K562 (cell line): ENCODE results near the gene CSAD. TPM values are rescaled to one million over a fixed set of nuclear protein-coding genes. Genes with fewer than 3 reads are reported as not detected.

ENCODE experiments used
- ATAC-seq: fragments of 200-7000 bp; cut with Tn5 transposase; 3 replicates; pipeline ENCODE4 v1.9.1; 2020; ENCODE audit warnings: moderate library complexity
- BruUV-seq: library from RNA; stranded (reverse); fragments of 400-500 nt; replicated peaks from 2 replicates; lab custom pipeline; 2021; lab: Mats Ljungman, UMichigan
- CTCF ChIA-PET: fragments of 300-600 bp; formaldehyde crosslinking; extraction: SDS; loops from one replicate; lab custom pipeline; 2021; ENCODE audit warnings: low intra/inter-chr PET ratio; lab: Yijun Ruan, JAX
- POLR2A ChIA-PET: fragments of 300-600, 350-650 bp; sonication (Branson Sonifier 250); formaldehyde crosslinking; extraction: SDS; loops from one replicate; lab custom pipeline; 2021; ENCODE audit warnings: antibody characterized with exemption, inconsistent platforms; lab: Yijun Ruan, JAX
- DNase-seq, 4 experiments: peaks; one replicate each; pipeline versions ENCODE4 v3.0.0 to v3.0.0-alpha.2; 2011 to 2018; ENCODE audit warnings: low spot score in 3 of 4, mixed read lengths in 3 of 4; ENCODE audit errors: extremely low read depth in 1 of 4
- FAIRE-seq: peaks from 2 replicates; lab custom pipeline; 2011; peaks lifted over from hg19 to GRCh38; lab: Jason Lieb, UNC
- H2AFZ ChIP-seq: 2 replicates; pipeline ENCODE4 v1.6.0; 2011; ENCODE audit warnings: low read depth, low read length, control low read depth, inconsistent platforms
- H3K27ac ChIP-seq: fragments of 200-600 bp; 3 replicates; pipeline ENCODE4 v1.8.0; 2011; ENCODE audit warnings: low read depth, mild to moderate bottlenecking, control low read depth, inconsistent platforms, low read length, moderate library complexity, mixed read lengths; ENCODE audit errors: extremely low read depth
- H3K27me3 ChIP-seq, 2 experiments: fragments of 300-600 bp in 1 of 2; 2 replicates in 1 of 2; 3 replicates in 1 of 2; pipeline versions ENCODE4 v1.6.0 to v1.8.0; 2011; ENCODE audit warnings: inconsistent platforms in 2 of 2, low read length in 2 of 2, mild to moderate bottlenecking in 1 of 2, mixed read lengths in 1 of 2, moderate library complexity in 1 of 2; ENCODE audit not compliant: control insufficient read depth in 2 of 2, insufficient read depth in 2 of 2
- H3K36me3 ChIP-seq: fragments of 300-600 bp; 3 replicates; pipeline ENCODE4 v1.8.0; 2011; ENCODE audit warnings: mild to moderate bottlenecking, low read length, inconsistent platforms; ENCODE audit not compliant: control insufficient read depth, insufficient read depth
- H3K4me1 ChIP-seq, 2 experiments: fragments of 200-600 bp in 1 of 2; replicated peaks in 1 of 2; 2 replicates in 1 of 2; 3 replicates in 1 of 2; pipeline versions ENCODE4 v1.5.1 to v1.8.0; 2011; ENCODE audit warnings: inconsistent platforms in 2 of 2, low read length in 2 of 2, mild to moderate bottlenecking in 1 of 2, mixed read lengths in 1 of 2, moderate library complexity in 1 of 2; ENCODE audit not compliant: control insufficient read depth in 2 of 2, insufficient read depth in 2 of 2
- H3K4me2 ChIP-seq: 2 replicates; pipeline ENCODE4 v1.6.1; 2011; ENCODE audit warnings: low read length, control low read depth, inconsistent platforms, mixed read lengths; ENCODE audit not compliant: insufficient read depth
- H3K4me3 ChIP-seq: fragments of 200-600 bp; sonication (generic), shearing (Covaris generic); 2 replicates; pipeline ENCODE4 v1.5.1; 2016; ENCODE audit warnings: control low read depth, inconsistent platforms
- H3K79me2 ChIP-seq: fragments of 200-600 bp; 3 replicates; pipeline ENCODE4 v1.8.0; 2011; ENCODE audit warnings: low read length, inconsistent platforms; ENCODE audit not compliant: control insufficient read depth, insufficient read depth
- H3K9ac ChIP-seq, 2 experiments: 2 replicates each; pipeline versions ENCODE4 v1.6.0 to v1.6.1; 2011; ENCODE audit warnings: low read depth in 2 of 2, low read length in 2 of 2, control low read depth in 1 of 2, inconsistent platforms in 1 of 2, mild to moderate bottlenecking in 1 of 2, mixed read lengths in 1 of 2; ENCODE audit not compliant: insufficient read depth in 1 of 2
- H3K9me1 ChIP-seq: one replicate; pipeline ENCODE4 v1.6.0; 2011; ENCODE audit warnings: inconsistent platforms, mild to moderate bottlenecking, low read length, moderate library complexity; ENCODE audit not compliant: control insufficient read depth, insufficient read depth
- H3K9me3 ChIP-seq: replicated peaks from 2 replicates; pipeline ENCODE4 v1.5.1; 2011; ENCODE audit warnings: low read depth, low read length, inconsistent platforms; ENCODE audit not compliant: control insufficient read depth, insufficient read depth
- H4K20me1 ChIP-seq: replicated peaks from 2 replicates; pipeline ENCODE4 v1.6.1; 2011; ENCODE audit warnings: low read length, inconsistent platforms, mixed read lengths; ENCODE audit not compliant: control insufficient read depth, insufficient read depth
- TFE3 ChIP-seq: fragments of 450-650 bp; formaldehyde crosslinking; IDR thresholded peaks from 2 replicates; pipeline ENCODE4 v1.4.0; 2020; ENCODE audit warnings: mild to moderate bottlenecking, mixed read lengths
- VEZF1 ChIP-seq: fragments of 200-800 bp; sonication (Bioruptor generic); IDR thresholded peaks from 2 replicates; pipeline ENCODE4 v1.6.1; 2017; ENCODE audit warnings: missing genetic modification characterization, missing compliant biosample characterization
- ZNF184 ChIP-seq: sonication (generic); formaldehyde crosslinking; IDR thresholded peaks from 2 replicates; pipeline ENCODE4 v1.5.0; 2020; ENCODE audit warnings: missing genetic modification reagents
- WGBS: fragments of 100-300 bp; shearing (Covaris generic); methylation state at CpG from one replicate; pipeline ENCODE4 v1.1.6; 2016; ENCODE audit warnings: low coverage, mixed read lengths; ENCODE audit not compliant: insufficient coverage; ENCODE audit errors: missing lambda C conversion rate; 5-methylcytosine and 5-hydroxymethylcytosine counted together
- in situ Hi-C: fragments of 300-500 bp; cut with MboI; formaldehyde crosslinking; loops from 4 replicates; pipeline ENCODE4 v1.15.0; 2018; ENCODE audit warnings: inconsistent platforms, mixed read lengths
- intact Hi-C: fragments of 100-400 bp; cut with micrococcal nuclease; formaldehyde crosslinking; loops from 2 replicates; pipeline ENCODE4 v1.14.2; 2022
- polyA plus RNA-seq, 8 experiments: library from polyadenylated mRNA; depleted of rRNA in 4 of 8; stranded (reverse) in 5 of 8; unstranded in 3 of 8; fragments of >200 nt; fragmentation: Nextera tagmentation in 2 of 8; fragmentation: Illumina TruSeq in 1 of 8; extraction: Ambion mirVana in 2 of 8; extraction: Trizol in 1 of 8; gene quantifications; 2 replicates each; pipeline versions ENCODE4 v1.2.1 to v1.2.3, GENCODE V29; 2011 to 2014; ENCODE audit warnings: inconsistent platforms in 1 of 8, missing spikeins in 1 of 8
- total RNA-seq, 7 experiments: library from RNA; depleted of rRNA in 6 of 7; stranded (reverse); fragments of >200 nt in 6 of 7; fragmentation: Illumina TruSeq in 2 of 7; extraction: Trizol in 2 of 7; gene quantifications; 2 replicates each; pipeline versions ENCODE4 v1.2.1 to v1.2.3, GENCODE V29; 2011 to 2021; ENCODE audit warnings: low replicate concordance in 1 of 7

CSAD gene
- total and polyA plus RNA-seq, 9 of the 15 experiments (the other 6 are each of a cell fraction or from before 2014, with no cell fraction given): 1.8 to 19.6 (median 8.1) TPM

GRCh38 chr12:53161119-53161911, 19.4 kb downstream of the CSAD start:
- intact Hi-C loops: no loop called here
- Histone ChIP-seq H3K27me3 (no peaks in the 10 kb centered on the region), H3K9me3 (no peaks in the 10 kb centered on the region), H3K4me2 (no peak overlapping the region), H3K27ac (no peak overlapping the region), H3K36me3 (no peaks in the 10 kb centered on the region), H3K9ac (no peak overlapping the region), H3K79me2 (no peaks in the 10 kb centered on the region), H3K4me3 (no peak overlapping the region), H3K9me1 (no peaks in the 10 kb centered on the region), H3K4me1 (peaks cover 11 to 16% of the 10 kb centered on the region in 2 experiments; a peak in 4 of 5 replicates), H2AFZ (no peak overlapping the region), H4K20me1 (no peaks in the 10 kb centered on the region)
- FAIRE-seq (no peak), ATAC-seq (no peak), DNase-seq (no peak)
- BruUV-seq: no TSS peak
- ChIA-PET POLR2A (interaction anchor here (0.7 to 2.7 kb wide), 7 partner anchors 10 to 164 kb away, joined by 3 to 15 read pairs (median 4); partner anchors contain the start of genes CSAD and ZNF740), CTCF (interaction anchor here (0.5 to 2.6 kb wide), 2 partner anchors 127 to 183 kb away, joined by 4 to 7 read pairs; no protein-coding TSS in a partner anchor)
- TF ChIP-seq VEZF1 (CRISPR knock-in tag) (no peak), ZNF184 (CRISPR knock-in tag) (0 out of 2 replicates have a peak, but pooled peaks have one; percentile 17), TFE3 (CRISPR knock-in tag) (no peak)
- in situ Hi-C loops: no loop called here
- WGBS: 71% methylated on average over 8 of the region's 8 CpGs
